Mesendoderm (in vitro differentiated cells): Measurements from ENCODE around the gene SDK2.

Experiments used
- DNase-seq: peaks from one replicate; pipeline ENCODE4 v3.0.0; 2013
- H2AK5ac ChIP-seq: 2 replicates; pipeline ENCODE4 v1.6.1; 2013; ENCODE audit warnings: low read length, inconsistent platforms
- H2BK120ac ChIP-seq: 2 replicates; pipeline ENCODE4 v1.6.1; 2013; ENCODE audit warnings: low read depth, mild to moderate bottlenecking, low read length, moderate library complexity, mixed read lengths
- H2BK15ac ChIP-seq: replicated peaks from 2 replicates; pipeline ENCODE4 v1.6.1; 2013; ENCODE audit warnings: low read depth, mild to moderate bottlenecking, moderate library complexity
- H2BK5ac ChIP-seq: 2 replicates; pipeline ENCODE4 v1.6.1; 2013; ENCODE audit warnings: low read length, inconsistent platforms
- H3K18ac ChIP-seq: 2 replicates; pipeline ENCODE4 v1.6.1; 2013; ENCODE audit warnings: mild to moderate bottlenecking, low read length, mixed read lengths
- H3K23ac ChIP-seq: one replicate; pipeline ENCODE4 v1.6.1; 2013; ENCODE audit warnings: low read length
- H3K27ac ChIP-seq: 2 replicates; pipeline ENCODE4 v1.5.1; 2013; ENCODE audit warnings: low read depth, mild to moderate bottlenecking, inconsistent platforms, low read length, moderate library complexity
- H3K27me3 ChIP-seq: 2 replicates; pipeline ENCODE4 v1.6.1; 2013; ENCODE audit warnings: low read length, control low read depth, mild to moderate bottlenecking, inconsistent platforms; ENCODE audit not compliant: insufficient read depth, poor library complexity
- H3K36me3 ChIP-seq: 2 replicates; pipeline ENCODE4 v1.6.1; 2013; ENCODE audit warnings: low read length, inconsistent platforms; ENCODE audit not compliant: control insufficient read depth, insufficient read depth
- H3K4ac ChIP-seq: one replicate; pipeline ENCODE4 v1.6.1; 2013; ENCODE audit warnings: low read depth, mild to moderate bottlenecking, low read length, moderate library complexity
- H3K4me1 ChIP-seq: 2 replicates; pipeline ENCODE4 v1.6.1; 2013; ENCODE audit warnings: low read depth, low read length, inconsistent platforms; ENCODE audit not compliant: control insufficient read depth
- H3K4me2 ChIP-seq: 2 replicates; pipeline ENCODE4 v1.6.1; 2013; ENCODE audit warnings: low read length
- H3K4me3 ChIP-seq: 2 replicates; pipeline ENCODE4 v1.5.1; 2013; ENCODE audit warnings: mild to moderate bottlenecking, low read length
- H3K56ac ChIP-seq: one replicate; pipeline ENCODE4 v1.6.1; 2013; ENCODE audit warnings: low read length
- H3K79me1 ChIP-seq: 2 replicates; pipeline ENCODE4 v1.6.1; 2013; ENCODE audit warnings: low read length, inconsistent platforms
- H3K79me2 ChIP-seq: 2 replicates; pipeline ENCODE4 v1.6.1; 2013; ENCODE audit warnings: mild to moderate bottlenecking, low read length; ENCODE audit not compliant: control insufficient read depth, insufficient read depth
- H3K9ac ChIP-seq: 2 replicates; pipeline ENCODE4 v1.6.1; 2013; ENCODE audit warnings: low read length, inconsistent platforms
- H4K5ac ChIP-seq: one replicate; pipeline ENCODE4 v1.6.1; 2013; ENCODE audit warnings: low read length
- H4K8ac ChIP-seq: one replicate; pipeline ENCODE4 v1.6.1; 2013; ENCODE audit warnings: low read depth, mild to moderate bottlenecking, control low read depth, low read length, moderate library complexity
- WGBS: extraction: QIAGEN DNeasy Blood & Tissue Kit; methylation state at CpG from one replicate; pipeline ENCODE4 v1.1.7; 2013; ENCODE audit warnings: low lambda C conversion rate, missing lambda C conversion rate; ENCODE audit not compliant: insufficient coverage; ENCODE audit errors: extremely low coverage; 5-methylcytosine and 5-hydroxymethylcytosine counted together

Gene SDK2

GRCh38 chr17:73489991-73490390, 154.3 kb downstream of the SDK2 start:
- Histone ChIP-seq H3K23ac (no peak overlapping the region), H2BK5ac (peak overlapping the region; percentile 39), H3K18ac (no peak overlapping the region), H2BK120ac (no peak overlapping the region), H3K36me3 (no peaks in the 10 kb centered on the region), H4K8ac (no peak overlapping the region), H2BK15ac (no peak overlapping the region), H3K79me2 (no peaks in the 10 kb centered on the region), H3K56ac (peak overlapping the region; percentile 58), H2AK5ac (peak overlapping the region; percentile 57), H3K27ac (no peak overlapping the region), H3K4me2 (no peak overlapping the region), H3K4me1 (peaks cover 24% of the 10 kb centered on the region), H3K9ac (no peak overlapping the region), H3K79me1 (no peaks in the 10 kb centered on the region), H4K5ac (no peak overlapping the region), H3K27me3 (no peaks in the 10 kb centered on the region), H3K4ac (no peak overlapping the region), H3K4me3 (no peak overlapping the region)
- DNase-seq = no peak
- no CpG with 5 or more reads among the region's 9 CpGs for WGBS

GRCh38 chr17:73489333-73489732, 154.9 kb downstream of the SDK2 start:
- no CpG with 5 or more reads among the region's 7 CpGs for WGBS
- Histone ChIP-seq H3K23ac (no peak overlapping the region), H3K56ac (no peak overlapping the region), H3K79me1 (no peaks in the 10 kb centered on the region), H3K4me3 (no peak overlapping the region), H2BK120ac (no peak overlapping the region), H4K8ac (no peak overlapping the region), H3K79me2 (no peaks in the 10 kb centered on the region), H2BK5ac (no peak overlapping the region), H3K36me3 (no peaks in the 10 kb centered on the region), H4K5ac (no peak overlapping the region), H2AK5ac (no peak overlapping the region), H3K4me2 (no peak overlapping the region), H3K27ac (no peak overlapping the region), H3K9ac (no peak overlapping the region), H3K18ac (peak overlapping the region; percentile 19), H3K4ac (no peak overlapping the region), H3K27me3 (no peaks in the 10 kb centered on the region), H3K4me1 (peaks cover 24% of the 10 kb centered on the region), H2BK15ac (no peak overlapping the region)
- peak; percentile 80 for DNase-seq

- Histone ChIP-seq H2BK15ac (no peak overlapping the region), H2AK5ac (no peak overlapping the region), H3K36me3 (no peaks in the 10 kb centered on the region), H2BK120ac (no peak overlapping the region), H3K18ac (no peak overlapping the region), H3K4me2 (no peak overlapping the region), H3K79me1 (no peaks in the 10 kb centered on the region), H3K27me3 (no peaks in the 10 kb centered on the region), H2BK5ac (no peak overlapping the region), H3K79me2 (no peaks in the 10 kb centered on the region), H3K56ac (no peak overlapping the region), H3K27ac (no peak overlapping the region), H3K9ac (no peak overlapping the region), H3K4ac (no peak overlapping the region), H4K8ac (no peak overlapping the region), H4K5ac (no peak overlapping the region), H3K23ac (no peak overlapping the region), H3K4me3 (no peak overlapping the region), H3K4me1 (peaks cover 8% of the 10 kb centered on the region)
- DNase-seq = peak; percentile 53
- WGBS = no CpG with 5 or more reads among the region's 6 CpGs
Observed at GRCh38 chr17:73485130-73485529, 159.1 kb downstream of the SDK2 start.

- Histone ChIP-seq H3K79me1 (no peaks in the 10 kb centered on the region), H2BK15ac (no peak overlapping the region), H3K4me3 (no peak overlapping the region), H3K36me3 (peaks cover 2% of the 10 kb centered on the region), H2AK5ac (no peak overlapping the region), H3K4me1 (peaks cover 3% of the 10 kb centered on the region), H4K8ac (no peak overlapping the region), H2BK5ac (no peak overlapping the region), H3K27me3 (no peaks in the 10 kb centered on the region), H3K79me2 (no peaks in the 10 kb centered on the region), H3K18ac (no peak overlapping the region), H3K23ac (no peak overlapping the region), H3K56ac (no peak overlapping the region), H3K4me2 (no peak overlapping the region), H4K5ac (no peak overlapping the region), H3K9ac (no peak overlapping the region), H2BK120ac (no peak overlapping the region), H3K4ac (no peak overlapping the region), H3K27ac (no peak overlapping the region)
- WGBS = no CpG with 5 or more reads among the region's 10 CpGs
- no peak for DNase-seq
Observed at GRCh38 chr17:73482894-73483293, 161.4 kb downstream of the SDK2 start.

GRCh38 chr17:73482251-73482716, 162.0 kb downstream of the SDK2 start:
- Histone ChIP-seq H2BK5ac (no peak overlapping the region), H2BK15ac (no peak overlapping the region), H3K56ac (no peak overlapping the region), H3K27me3 (no peaks in the 10 kb centered on the region), H3K4me3 (no peak overlapping the region), H3K4ac (no peak overlapping the region), H2BK120ac (no peak overlapping the region), H3K79me2 (no peaks in the 10 kb centered on the region), H3K27ac (no peak overlapping the region), H2AK5ac (no peak overlapping the region), H3K18ac (no peak overlapping the region), H3K4me1 (peaks cover 3% of the 10 kb centered on the region), H3K36me3 (peaks cover 2% of the 10 kb centered on the region), H3K9ac (no peak overlapping the region), H3K4me2 (no peak overlapping the region), H4K5ac (no peak overlapping the region), H4K8ac (no peak overlapping the region), H3K23ac (no peak overlapping the region), H3K79me1 (no peaks in the 10 kb centered on the region)
- DNase-seq = no peak
- WGBS = no CpG with 5 or more reads among the region's 16 CpGs

- Histone ChIP-seq H2AK5ac (peak overlapping the region; percentile 45), H3K79me1 (no peaks in the 10 kb centered on the region), H3K4me3 (no peak overlapping the region), H3K79me2 (no peaks in the 10 kb centered on the region), H3K36me3 (peaks cover 2% of the 10 kb centered on the region), H2BK5ac (no peak overlapping the region), H3K56ac (no peak overlapping the region), H3K27me3 (no peaks in the 10 kb centered on the region), H3K4me1 (peaks cover 5% of the 10 kb centered on the region), H3K9ac (no peak overlapping the region), H3K4ac (no peak overlapping the region), H3K18ac (no peak overlapping the region), H2BK15ac (no peak overlapping the region), H3K27ac (no peak overlapping the region), H4K5ac (no peak overlapping the region), H4K8ac (no peak overlapping the region), H2BK120ac (no peak overlapping the region), H3K4me2 (no peak overlapping the region), H3K23ac (no peak overlapping the region)
- no peak for DNase-seq
- WGBS = no CpG with 5 or more reads among the region's 12 CpGs
Observed at GRCh38 chr17:73481676-73482075, 162.6 kb downstream of the SDK2 start.
